CD14-positive monocyte (primary cell): ENCODE data around the gene CRNN. TPM values are rescaled to one million over a fixed set of nuclear protein-coding genes. Genes with fewer than 3 reads are reported as not detected.

ENCODE experiments used
- DNase-seq, 3 donors: peaks; one replicate each; pipeline ENCODE4 v3.0.0-alpha.2; 2011 to 2022
- H2AFZ ChIP-seq: 2 replicates; pipeline ENCODE4 v1.6.0; 2012; ENCODE audit warnings: mild to moderate bottlenecking, low read depth, low read length, inconsistent platforms; ENCODE audit not compliant: insufficient read depth, poor library complexity, severe bottlenecking
- H3K27ac ChIP-seq, 2 donors: 1 replicate in 1 of 2; 2 replicates in 1 of 2; pipeline ENCODE4 v1.5.1; 2012 to 2013; ENCODE audit warnings: low read length in 2 of 2, control low read depth in 1 of 2, inconsistent platforms in 1 of 2, low read depth in 1 of 2, mild to moderate bottlenecking in 1 of 2
- H3K27me3 ChIP-seq, 2 donors: one replicate each; pipeline versions ENCODE4 v1.6.0 to v1.6.1; 2011 to 2013; ENCODE audit warnings: low read length in 2 of 2; ENCODE audit not compliant: control insufficient read depth in 2 of 2, insufficient read depth in 2 of 2
- H3K36me3 ChIP-seq, 2 donors: replicated peaks in 1 of 2; 1 replicate in 1 of 2; 2 replicates in 1 of 2; pipeline versions ENCODE4 v1.5.1 to v1.6.1; 2012 to 2013; ENCODE audit warnings: low read length in 2 of 2, control low read depth in 1 of 2, inconsistent platforms in 1 of 2, mild to moderate bottlenecking in 1 of 2; ENCODE audit not compliant: insufficient read depth in 2 of 2, control insufficient read depth in 1 of 2
- H3K4me1 ChIP-seq, 2 donors: 1 replicate in 1 of 2; 2 replicates in 1 of 2; pipeline versions ENCODE4 v1.5.1 to v1.6.1; 2012 to 2013; ENCODE audit warnings: low read length in 2 of 2, control low read depth in 1 of 2, inconsistent platforms in 1 of 2, mild to moderate bottlenecking in 1 of 2, moderate library complexity in 1 of 2; ENCODE audit not compliant: insufficient read depth in 2 of 2, control insufficient read depth in 1 of 2
- H3K4me2 ChIP-seq: replicated peaks from 2 replicates; pipeline ENCODE3; 2012; ENCODE audit warnings: low read length, moderate library complexity, mild to moderate bottlenecking; ENCODE audit not compliant: poor library complexity, severe bottlenecking; ENCODE audit errors: extremely low read depth
- H3K4me3 ChIP-seq, 3 experiments: fragments of 200-600 bp in 1 of 3; sonication (generic) in 1 of 3; replicated peaks in 1 of 3; 1 replicate in 2 of 3; 2 replicates in 1 of 3; pipeline ENCODE4 v1.5.1; 2011 to 2013; ENCODE audit warnings: low read length in 3 of 3, mild to moderate bottlenecking in 3 of 3, control low read depth in 2 of 3, low read depth in 2 of 3, inconsistent platforms in 1 of 3, moderate library complexity in 1 of 3
- H3K79me2 ChIP-seq: 2 replicates; pipeline ENCODE4 v1.6.0; 2012; ENCODE audit warnings: mild to moderate bottlenecking, control low read depth, inconsistent platforms, low read length, moderate library complexity; ENCODE audit not compliant: insufficient read depth
- H3K9ac ChIP-seq: 2 replicates; pipeline ENCODE4 v1.6.0; 2017; ENCODE audit warnings: low read length, mild to moderate bottlenecking; ENCODE audit not compliant: insufficient read depth, poor library complexity, severe bottlenecking
- H3K9me3 ChIP-seq, 2 donors: replicated peaks in 1 of 2; 1 replicate in 1 of 2; 2 replicates in 1 of 2; pipeline versions ENCODE4 v1.5.1 to v1.6.1; 2012 to 2013; ENCODE audit warnings: low read length in 2 of 2, control low read depth in 1 of 2; ENCODE audit not compliant: control insufficient read depth in 1 of 2, insufficient read depth in 1 of 2
- H4K20me1 ChIP-seq: 2 replicates; pipeline ENCODE4 v1.6.0; 2012; ENCODE audit warnings: mild to moderate bottlenecking, low read length, control low read depth, moderate library complexity; ENCODE audit not compliant: insufficient read depth
- H3K27ac Mint-ChIP-seq, 7 donors: one replicate each; pipeline ENCODE4 v1.8.0; 2020; ENCODE audit warnings: mild to moderate bottlenecking in 7 of 7, mixed read lengths in 7 of 7, moderate library complexity in 6 of 7, inconsistent platforms in 2 of 7
- H3K27me3 Mint-ChIP-seq, 3 donors: one replicate each; pipeline ENCODE4 v1.8.0; 2021 to 2022; ENCODE audit warnings: low read depth in 3 of 3, mild to moderate bottlenecking in 3 of 3, mixed read lengths in 3 of 3, moderate library complexity in 3 of 3, inconsistent platforms in 1 of 3
- H3K36me3 Mint-ChIP-seq, 2 donors: one replicate each; pipeline ENCODE4 v1.8.0; 2020; ENCODE audit warnings: mixed read lengths in 2 of 2, inconsistent platforms in 1 of 2, mild to moderate bottlenecking in 1 of 2
- H3K4me1 Mint-ChIP-seq: one replicate; pipeline ENCODE4 v1.8.0; 2020; ENCODE audit warnings: mild to moderate bottlenecking, mixed read lengths
- H3K4me3 Mint-ChIP-seq, 2 donors: one replicate each; pipeline ENCODE4 v1.8.0; 2020; ENCODE audit warnings: mild to moderate bottlenecking in 2 of 2, mixed read lengths in 2 of 2, moderate library complexity in 1 of 2
- H3K9me3 Mint-ChIP-seq, 7 donors: one replicate each; pipeline ENCODE4 v1.8.0; 2020 to 2022; ENCODE audit warnings: mixed read lengths in 7 of 7, mild to moderate bottlenecking in 6 of 7, moderate library complexity in 6 of 7, inconsistent platforms in 2 of 7
- WGBS: methylation state at CpG from one replicate; pipeline ENCODE4 v1.1.5; 2013; ENCODE audit warnings: missing lambda C conversion rate; ENCODE audit not compliant: insufficient coverage; 5-methylcytosine and 5-hydroxymethylcytosine counted together
- intact Hi-C, 2 donors: fragments of 100-400 bp; cut with micrococcal nuclease; formaldehyde crosslinking; loops; one replicate each; pipeline versions ENCODE4 v1.15.0 to v1.15.1; 2023
- polyA plus RNA-seq, 3 donors: library from polyadenylated mRNA; depleted of rRNA in 1 of 3; unstranded in 2 of 3; stranded (reverse) in 1 of 3; fragments of 300-500 nt in 2 of 3; fragments of >200 nt in 1 of 3; fragmentation: Illumina TruSeq in 2 of 3; gene quantifications; 1 replicate in 2 of 3; 2 replicates in 1 of 3; pipeline ENCODE4 v1.2.3, GENCODE V29; 2012 to 2021
- TF ChIP-seq, protein P1 (sequence below): fragments of 200-600 bp; IDR thresholded peaks from one replicate; pipeline ENCODE4 v1.8.0; 2022; ENCODE audit warnings: antibody characterized with exemption, mild to moderate bottlenecking

The CRNN gene
- polyA plus RNA-seq, 3 donors, result not detected

DNA sequence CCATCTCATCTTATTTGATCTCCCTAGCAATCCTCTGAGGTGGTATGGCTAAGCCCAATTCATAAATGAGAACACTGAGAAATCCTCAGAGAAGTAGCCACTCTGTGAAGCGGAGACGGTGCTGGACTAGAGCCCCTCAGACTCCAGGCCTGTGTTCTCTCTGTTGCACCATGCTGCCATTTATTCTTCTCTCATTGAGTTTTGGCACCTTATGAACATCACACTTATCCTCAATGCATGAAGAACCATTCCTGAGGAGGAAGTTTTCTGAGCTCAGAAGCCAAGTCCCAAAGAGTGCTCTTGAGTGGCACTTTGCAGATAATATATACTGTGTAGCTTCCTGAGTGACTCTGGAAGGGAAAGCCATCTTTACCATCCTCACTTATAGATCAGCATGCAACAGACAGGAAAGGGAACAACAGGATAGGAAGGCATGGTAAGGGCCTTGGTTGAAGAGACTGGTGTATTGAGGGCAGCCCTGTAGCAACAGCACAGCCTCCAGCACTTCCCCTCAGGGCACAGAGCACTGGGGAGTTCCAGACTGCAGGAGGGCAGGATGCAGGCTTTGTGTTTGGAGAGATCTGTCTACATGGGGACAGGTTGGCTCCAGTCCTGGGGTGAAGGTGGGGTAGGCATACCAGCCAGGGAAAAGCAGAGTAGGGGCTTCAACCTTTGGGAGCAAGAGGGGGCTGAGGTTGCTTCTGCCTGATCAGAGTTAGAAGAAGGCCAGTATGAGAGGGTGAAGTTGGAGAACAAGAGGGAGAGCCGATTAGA lies 1.6 kb upstream of the CRNN start:
- Mint-ChIP-seq H3K27me3 (peaks cover 8 to 9% (median 9%) of the 10 kb centered on the region in 3 donors), H3K4me3 (no peak overlapping the region), H3K27ac (no peak overlapping the region), H3K4me1 (no peaks in the 10 kb centered on the region), H3K36me3 (no peaks in the 10 kb centered on the region), H3K9me3 (peaks cover 0 to 8% (median 0%) of the 10 kb centered on the region in 7 donors)
- Histone ChIP-seq H3K4me1 (no peaks in the 10 kb centered on the region), H3K9me3 (no peaks in the 10 kb centered on the region), H3K4me2 (no peak overlapping the region), H3K9ac (no peak overlapping the region), H3K36me3 (no peaks in the 10 kb centered on the region), H4K20me1 (no peaks in the 10 kb centered on the region), H3K4me3 (no peak overlapping the region), H3K79me2 (no peaks in the 10 kb centered on the region), H3K27me3 (no peaks in the 10 kb centered on the region), H3K27ac (no peak overlapping the region), H2AFZ (no peak overlapping the region)
- intact Hi-C loops, result no loop called here
- WGBS, result 100% methylated on average over 3 of the region's 3 CpGs
- no peak for DNase-seq
- TF ChIP-seq, protein P1, sequence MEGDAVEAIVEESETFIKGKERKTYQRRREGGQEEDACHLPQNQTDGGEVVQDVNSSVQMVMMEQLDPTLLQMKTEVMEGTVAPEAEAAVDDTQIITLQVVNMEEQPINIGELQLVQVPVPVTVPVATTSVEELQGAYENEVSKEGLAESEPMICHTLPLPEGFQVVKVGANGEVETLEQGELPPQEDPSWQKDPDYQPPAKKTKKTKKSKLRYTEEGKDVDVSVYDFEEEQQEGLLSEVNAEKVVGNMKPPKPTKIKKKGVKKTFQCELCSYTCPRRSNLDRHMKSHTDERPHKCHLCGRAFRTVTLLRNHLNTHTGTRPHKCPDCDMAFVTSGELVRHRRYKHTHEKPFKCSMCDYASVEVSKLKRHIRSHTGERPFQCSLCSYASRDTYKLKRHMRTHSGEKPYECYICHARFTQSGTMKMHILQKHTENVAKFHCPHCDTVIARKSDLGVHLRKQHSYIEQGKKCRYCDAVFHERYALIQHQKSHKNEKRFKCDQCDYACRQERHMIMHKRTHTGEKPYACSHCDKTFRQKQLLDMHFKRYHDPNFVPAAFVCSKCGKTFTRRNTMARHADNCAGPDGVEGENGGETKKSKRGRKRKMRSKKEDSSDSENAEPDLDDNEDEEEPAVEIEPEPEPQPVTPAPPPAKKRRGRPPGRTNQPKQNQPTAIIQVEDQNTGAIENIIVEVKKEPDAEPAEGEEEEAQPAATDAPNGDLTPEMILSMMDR, result no peak

DNA sequence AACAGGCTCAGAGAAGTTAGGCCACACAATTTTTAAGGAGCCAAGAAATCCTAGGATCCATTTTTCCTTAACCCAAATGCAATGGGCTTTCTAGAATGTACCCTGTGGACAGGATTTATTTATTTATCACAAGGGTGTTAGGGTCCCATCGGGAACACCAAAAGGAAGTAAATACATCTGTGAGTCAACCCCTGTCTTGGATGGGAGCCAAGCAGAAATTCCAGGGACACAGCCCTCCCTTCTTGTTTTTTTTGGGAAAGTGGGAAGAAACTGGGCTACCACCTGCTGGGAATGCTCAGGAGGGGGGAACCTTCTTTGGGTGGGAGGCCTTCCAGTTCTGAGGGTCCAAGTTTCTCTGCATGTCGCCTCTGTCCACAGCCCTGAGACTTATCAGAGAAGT lies 1.3 kb downstream of the CRNN start:
- WGBS, result 92% methylated on average over 2 of the region's 2 CpGs
- H3K27me3 Mint-ChIP-seq, result peaks cover 5 to 11% (median 10%) of the 10 kb centered on the region in 3 donors
- Histone ChIP-seq H3K36me3 (no peaks in the 10 kb centered on the region), H4K20me1 (no peaks in the 10 kb centered on the region), H3K4me1 (no peaks in the 10 kb centered on the region), H3K4me2 (no peak overlapping the region), H3K27me3 (no peaks in the 10 kb centered on the region), H3K27ac (no peak overlapping the region), H3K9ac (no peak overlapping the region), H3K4me3 (no peak overlapping the region), H3K79me2 (no peaks in the 10 kb centered on the region), H3K9me3 (no peaks in the 10 kb centered on the region), H2AFZ (no peak overlapping the region)
- H3K9me3 Mint-ChIP-seq, result peaks cover 0 to 7% (median 0%) of the 10 kb centered on the region in 7 donors
- intact Hi-C loops, result no loop called here
- no peaks in the 10 kb centered on the region for H3K36me3 Mint-ChIP-seq
- no peaks in the 10 kb centered on the region for H3K4me1 Mint-ChIP-seq
- H3K27ac Mint-ChIP-seq, result no peak overlapping the region
- TF ChIP-seq, protein P1, result no peak
- H3K4me3 Mint-ChIP-seq, result no peak overlapping the region
- DNase-seq, result no peak
